Stromal cell of bone marrow (primary cell): Measurements from ENCODE around the gene GOLGB1.
"Not testable (repeated sequence)": the region's sequence is repeated elsewhere in the genome, so short reads cannot be mapped to it uniquely, and the experiment has no call there.

Source experiments
- DNase-seq: peaks from one replicate; pipeline ENCODE4 v3.0.0-alpha.2; 2012; ENCODE audit warnings: low read depth

GOLGB1 gene

DNA sequence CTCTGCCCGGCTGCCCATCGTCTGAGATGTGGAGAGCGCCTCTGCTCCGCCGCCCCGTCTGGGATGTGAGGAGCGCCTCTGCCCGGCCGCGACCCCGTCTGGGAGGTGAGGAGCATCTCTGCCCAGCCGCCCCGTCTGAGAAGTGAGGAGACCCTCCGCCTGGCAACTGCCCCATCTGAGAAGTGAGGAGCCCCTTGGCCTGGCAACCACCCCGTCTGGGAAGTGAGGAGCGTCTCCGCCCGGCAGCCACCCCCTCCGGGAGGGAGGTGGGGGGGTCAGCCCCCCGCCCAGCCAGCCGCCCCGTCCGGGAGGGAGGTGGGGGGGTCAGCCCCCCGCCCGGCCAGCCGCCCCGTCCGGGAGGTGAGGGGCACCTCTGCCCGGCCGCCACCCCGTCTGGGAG, 60.8 kb downstream of the GOLGB1 start:
- not testable (repeated sequence) for DNase-seq

DNA sequence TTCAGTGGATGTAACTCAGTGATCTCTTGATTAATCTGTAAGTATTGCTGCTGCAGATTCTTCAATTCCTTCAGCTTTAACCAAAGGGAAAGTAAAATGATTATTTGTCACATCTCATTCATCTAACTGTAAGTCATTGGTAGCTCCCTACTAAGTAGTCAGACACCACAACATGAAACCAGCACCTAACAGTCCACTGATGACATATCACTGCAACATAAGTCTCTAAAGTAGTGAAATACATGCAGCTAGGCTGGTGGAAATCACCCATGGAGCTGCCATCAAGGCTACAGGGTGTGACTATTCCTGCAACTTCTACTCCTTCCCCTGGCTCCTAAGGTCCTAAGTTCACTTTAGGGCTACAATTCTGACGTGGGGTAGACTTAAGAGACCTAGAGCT, 67.7 kb downstream of the GOLGB1 start:
- DNase-seq: no peak

DNA sequence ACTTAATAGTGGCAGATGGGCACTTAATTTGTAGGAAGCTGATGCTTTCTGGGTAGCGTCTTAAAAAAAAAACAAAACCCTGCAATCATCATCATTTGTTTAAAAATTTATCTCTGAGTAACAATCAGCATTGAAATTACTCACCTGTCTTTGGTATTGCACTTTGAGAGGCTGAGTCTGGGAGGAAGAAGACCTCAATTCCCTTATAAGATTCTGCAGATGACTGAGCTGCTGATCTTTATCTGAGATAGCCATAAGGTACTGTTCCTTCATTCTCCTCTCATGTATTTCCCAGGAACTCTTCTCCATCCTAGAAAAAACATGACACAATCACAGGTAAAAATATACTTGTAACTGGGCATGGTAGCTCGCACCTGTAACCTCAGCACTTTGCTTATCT, 72.4 kb downstream of the GOLGB1 start:
- DNase-seq: no peak

DNA sequence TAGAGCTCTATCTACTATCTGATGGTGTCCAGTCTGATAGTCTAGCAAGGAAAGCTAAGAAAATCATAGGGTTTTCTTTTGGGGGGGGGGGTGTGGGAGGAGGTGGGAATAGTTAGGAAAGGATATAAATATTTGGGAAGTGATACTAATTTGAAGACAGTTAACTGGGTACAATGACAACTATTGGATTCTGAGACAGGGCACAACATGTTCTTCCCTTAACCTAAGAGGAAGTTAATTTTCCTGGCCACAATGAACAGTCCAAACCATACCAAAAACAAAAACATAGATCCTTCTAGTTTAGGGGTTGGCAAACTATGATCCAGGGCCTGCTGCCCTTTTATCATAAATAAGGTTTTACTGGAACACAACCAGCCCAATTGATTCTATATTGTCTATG, 78.9 kb downstream of the GOLGB1 start:
- no peak for DNase-seq

DNA sequence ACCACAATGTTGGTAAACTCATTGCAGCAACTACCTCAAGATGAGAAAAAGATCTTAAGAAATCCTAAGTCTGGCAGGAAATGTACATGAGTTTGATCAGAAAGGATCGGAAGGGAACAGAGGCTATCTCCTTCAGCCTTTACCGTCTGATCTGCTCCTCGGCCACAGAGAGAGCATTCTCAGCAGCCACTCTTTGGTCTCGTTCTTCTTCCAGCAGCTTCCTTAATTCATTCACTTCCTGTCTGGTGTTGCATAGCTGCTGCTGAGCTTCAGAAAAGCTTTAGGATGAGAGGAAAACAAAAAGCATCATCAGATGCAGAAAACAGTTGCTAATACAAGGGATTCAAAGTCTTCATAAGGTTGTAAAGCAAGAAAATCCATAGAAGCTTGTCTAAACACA, 82.2 kb downstream of the GOLGB1 start:
- no peak for DNase-seq

DNA sequence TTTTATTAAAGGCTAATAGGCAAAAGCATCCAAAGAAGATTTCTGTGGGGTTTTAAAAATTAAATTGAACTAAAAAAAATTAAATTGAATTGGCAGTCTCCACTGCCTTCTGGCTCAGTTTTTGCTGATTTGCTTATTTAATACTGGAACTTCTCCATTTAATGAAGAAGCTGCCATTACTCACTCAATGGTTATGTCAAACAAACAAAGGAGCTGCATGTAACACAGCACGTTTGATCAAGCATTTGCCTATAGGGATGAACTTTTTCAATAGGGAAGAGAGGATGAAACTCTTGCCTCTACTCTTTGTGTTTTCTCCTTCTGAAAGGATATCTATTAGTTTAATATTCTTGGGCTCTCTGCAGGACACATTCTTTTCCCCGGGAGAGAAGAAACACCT, 84.1 kb downstream of the GOLGB1 start:
- DNase-seq: no peak

DNA sequence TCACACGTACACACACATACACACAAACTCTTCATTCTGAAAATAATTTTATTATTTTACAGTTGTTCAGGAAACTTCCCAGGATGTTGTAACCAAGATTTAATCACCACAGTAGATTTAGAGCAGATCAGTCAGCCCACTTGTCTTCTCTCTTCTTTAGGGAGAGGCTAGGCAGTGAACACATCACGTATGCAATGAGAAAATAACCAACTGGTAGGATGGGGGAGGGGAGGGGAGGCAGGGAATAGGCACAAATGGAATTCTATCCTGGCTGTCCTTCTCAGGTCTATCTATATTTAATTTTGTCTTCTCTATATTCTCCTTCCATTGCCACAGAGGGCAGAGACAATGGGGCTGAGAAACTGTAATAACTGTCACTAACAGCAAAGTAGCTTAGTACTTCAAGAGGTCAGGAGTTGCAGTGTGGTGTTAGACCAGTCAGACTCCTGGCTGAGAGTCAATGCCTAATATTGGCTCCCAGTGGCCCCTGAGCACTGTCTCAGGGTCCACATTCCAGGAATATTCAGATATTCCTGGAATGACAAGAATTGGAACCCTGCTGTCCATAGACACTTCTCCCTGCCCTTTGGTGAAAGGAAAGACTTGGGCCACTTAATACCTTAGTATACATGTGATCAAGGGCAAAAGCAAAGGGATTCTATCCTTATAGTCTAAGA, 86.2 kb downstream of the GOLGB1 start:
- DNase-seq: no peak

DNA sequence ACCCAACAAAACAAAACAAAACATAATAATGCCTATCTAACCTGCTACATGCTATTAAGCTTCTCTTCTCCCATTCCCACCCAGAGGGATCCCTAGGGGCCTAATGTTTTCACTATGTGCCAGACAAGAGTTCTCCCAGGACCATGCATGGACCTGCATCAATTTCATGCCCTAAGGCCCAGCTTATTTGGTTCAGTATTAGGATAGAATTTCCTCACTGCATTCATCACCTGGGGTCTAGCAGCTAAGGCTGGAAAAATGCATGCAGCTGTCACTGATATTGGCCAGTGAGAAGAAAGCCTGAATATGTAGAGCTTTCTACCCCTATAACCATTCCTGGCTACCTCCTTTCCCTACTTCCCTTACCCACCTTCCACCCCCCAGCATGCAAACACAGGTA, 86.8 kb downstream of the GOLGB1 start:
- no peak for DNase-seq

DNA sequence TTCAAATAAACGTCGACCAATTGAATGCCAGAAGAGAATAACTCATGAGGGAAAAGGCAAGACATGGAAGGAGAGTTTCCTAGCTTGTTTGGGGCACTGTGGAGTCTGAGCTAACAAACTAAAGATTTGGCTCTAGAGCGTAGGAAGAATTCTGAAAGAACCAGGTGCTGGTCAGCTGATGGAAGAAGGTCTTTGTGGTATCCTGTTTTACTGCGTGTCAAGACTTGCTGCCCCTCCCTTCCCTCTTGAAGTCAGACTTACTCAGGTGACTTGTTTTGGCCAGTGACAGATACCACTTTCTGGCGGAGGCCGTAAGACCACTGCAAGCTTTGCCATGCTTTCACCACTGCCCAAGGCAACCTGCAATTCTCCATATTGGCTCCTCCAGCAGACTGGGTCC, 88.2 kb downstream of the GOLGB1 start:
- no peak for DNase-seq

DNA sequence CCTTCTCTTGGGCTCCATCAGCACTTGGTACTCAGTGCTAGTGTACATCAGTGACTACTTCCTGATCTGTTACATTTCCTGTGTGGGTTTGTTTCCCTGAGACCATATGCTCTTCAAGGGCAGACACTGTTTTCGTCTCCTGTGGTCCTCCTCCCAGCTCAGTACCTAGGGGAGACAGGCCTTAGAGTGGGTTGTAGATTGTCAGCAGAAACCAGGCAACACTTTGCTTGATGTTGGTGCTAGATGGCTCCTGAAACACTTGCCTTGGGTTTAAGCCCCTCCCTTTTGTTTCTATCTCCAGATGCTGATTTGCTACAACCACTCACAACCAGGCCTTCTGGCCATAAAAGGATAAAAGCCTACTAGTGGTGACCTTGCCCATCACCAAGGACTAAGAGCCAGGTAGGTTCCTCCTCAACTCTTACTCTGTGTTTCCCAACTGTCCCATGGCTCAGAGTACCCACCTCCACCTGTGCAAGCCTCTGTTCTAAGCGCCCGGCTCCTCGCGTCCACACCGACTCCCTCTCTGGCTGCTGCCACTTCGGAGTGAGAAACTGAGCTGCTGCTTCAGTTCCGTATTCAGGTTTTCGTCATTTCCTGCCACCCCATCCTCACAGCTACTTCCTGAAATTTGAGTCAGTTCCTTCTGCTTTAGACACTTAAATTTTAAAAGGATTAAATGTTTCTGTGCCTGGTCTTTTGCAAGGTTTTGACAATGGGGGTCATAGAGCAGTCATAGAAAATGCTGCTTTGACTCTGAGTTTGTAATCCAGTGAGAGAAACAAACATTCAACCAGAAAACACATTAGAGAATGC, 89.0 kb downstream of the GOLGB1 start, which contains the start of gene HCLS1:
HCLS1 (minus strand) TSS at position 548 of the 816 bp plus-strand sequence. CDS start 2,556 bp downstream, outside the sequence.
- no peak for DNase-seq

DNA sequence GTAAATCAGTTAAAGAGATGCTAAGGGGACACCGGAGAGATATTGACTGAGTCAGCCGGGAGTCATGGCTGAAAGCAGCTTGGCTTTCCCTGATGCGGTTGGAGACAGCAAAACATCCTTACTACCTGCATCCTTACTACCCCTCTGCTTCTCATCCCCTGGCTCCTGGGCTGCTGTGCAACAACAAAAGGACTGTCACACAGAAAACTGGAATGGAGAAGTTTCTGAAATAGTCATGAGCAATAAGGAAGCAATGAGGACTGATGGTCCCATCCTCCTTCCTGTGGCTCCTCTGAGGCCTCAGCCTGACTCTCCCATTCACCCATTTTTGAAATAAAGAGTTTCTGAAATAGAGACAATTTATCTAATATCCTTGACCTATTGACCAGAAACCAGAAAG, 90.0 kb downstream of the GOLGB1 start:
- no peak for DNase-seq

DNA sequence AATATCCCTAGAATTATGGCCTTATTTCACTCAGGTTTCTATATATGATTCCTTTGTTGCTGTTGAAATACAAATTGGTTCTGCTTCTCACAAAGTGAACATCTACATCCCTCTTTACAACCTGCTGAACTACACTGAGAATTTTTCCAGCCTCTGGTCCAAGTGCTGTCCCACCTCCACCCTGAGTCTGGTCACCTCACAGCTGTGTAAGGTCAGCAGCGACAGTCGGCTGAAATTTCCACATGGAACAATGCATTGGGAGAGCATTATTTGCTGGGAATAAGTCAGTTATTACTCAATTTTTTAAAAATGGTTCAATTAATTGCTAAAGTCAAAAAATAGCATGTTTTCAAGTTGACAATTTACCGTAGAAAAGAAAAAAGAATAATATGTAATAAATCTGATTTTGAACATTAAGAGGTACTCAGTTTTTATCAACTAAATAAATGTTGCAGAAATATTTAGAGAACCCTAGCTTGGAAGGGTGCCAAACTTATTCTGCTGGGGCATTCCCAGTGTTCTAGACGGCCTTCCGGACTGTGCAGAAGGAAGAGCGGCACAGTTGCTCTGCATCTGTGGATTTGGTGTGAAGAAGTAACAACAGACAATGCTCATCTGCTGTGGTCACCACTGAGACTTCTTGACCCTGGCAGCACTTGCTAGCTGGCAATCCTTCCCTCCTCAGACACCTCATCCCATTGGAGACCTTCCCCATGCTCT, 90.7 kb downstream of the GOLGB1 start:
- no peak for DNase-seq

DNA sequence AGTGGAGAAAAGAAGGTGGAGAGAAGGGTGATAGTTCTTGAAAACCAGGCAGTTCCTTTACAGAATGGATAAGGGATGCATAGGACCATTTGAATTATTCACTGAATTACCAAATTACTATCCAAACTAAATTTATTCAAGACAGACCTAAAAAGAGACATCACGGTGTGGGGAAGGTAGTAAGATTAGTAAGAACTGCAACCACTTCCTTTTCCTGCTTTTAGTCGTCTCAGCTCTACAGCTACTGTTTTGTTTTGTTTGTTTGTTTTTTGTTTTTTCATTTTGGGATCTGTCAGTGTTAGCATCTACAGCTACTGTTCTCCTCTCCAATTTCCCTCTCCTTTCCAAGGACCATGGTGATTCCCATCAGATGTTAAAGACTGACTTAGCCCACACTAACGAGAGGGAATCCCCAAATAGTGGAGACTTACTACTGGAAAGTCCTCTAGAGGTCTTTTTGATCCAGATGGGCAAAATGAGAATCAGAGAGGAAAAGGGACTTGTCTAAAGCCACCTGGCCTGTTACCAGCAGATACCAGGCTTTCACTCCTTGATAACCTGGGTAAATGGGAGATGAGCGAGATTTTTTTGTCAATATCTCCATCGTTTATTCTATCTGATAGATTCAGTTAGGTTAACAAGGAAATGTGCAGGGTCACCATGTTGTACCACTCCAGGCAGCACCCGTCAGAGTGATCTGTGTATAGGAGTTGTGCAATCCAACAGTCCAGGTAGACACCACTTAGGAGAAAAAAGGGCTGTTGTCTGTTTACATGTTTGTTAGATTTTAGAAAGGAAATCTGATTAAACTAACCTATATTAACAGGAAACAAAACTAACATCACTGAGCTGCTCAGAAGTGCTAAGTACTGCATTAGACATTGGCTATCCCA, 94.8 kb downstream of the GOLGB1 start:
- no peak for DNase-seq

DNA sequence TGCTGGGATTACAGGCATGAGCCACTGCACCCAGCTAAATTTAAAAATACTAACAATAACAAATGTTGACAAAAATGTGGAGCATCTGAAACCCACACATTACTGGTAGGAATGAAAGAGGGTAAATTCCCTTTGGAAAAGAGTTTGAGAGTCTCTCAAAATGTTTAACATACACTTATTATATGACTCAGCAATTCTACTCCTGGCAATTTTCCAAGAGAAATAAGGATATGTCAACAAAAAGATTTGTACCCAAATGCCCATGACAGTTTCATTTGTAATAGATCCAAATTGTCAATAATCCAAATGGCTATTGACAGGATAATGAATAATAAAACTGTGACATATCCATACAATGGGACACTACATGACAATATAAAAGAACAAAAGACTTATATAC, 97.9 kb downstream of the GOLGB1 start:
- DNase-seq: no peak

DNA sequence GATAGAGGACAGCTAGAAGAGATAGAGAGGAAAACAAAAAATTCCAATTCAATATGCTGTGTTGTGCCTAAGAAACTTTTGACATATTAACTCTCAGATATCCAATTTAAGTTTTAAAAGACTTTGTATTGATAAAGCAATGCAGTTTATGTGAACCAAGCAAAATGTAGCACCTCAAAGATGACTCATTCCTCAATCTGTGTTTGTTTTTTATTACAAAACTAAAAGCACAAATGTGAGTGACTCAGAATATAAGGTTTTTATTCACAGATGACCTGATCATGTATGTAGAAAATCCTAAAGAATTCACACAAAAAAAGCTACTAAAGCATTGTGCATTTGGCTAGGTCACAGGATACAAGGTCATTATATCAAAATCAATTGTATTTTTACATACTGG, 99.9 kb downstream of the GOLGB1 start:
- no peak for DNase-seq

DNA sequence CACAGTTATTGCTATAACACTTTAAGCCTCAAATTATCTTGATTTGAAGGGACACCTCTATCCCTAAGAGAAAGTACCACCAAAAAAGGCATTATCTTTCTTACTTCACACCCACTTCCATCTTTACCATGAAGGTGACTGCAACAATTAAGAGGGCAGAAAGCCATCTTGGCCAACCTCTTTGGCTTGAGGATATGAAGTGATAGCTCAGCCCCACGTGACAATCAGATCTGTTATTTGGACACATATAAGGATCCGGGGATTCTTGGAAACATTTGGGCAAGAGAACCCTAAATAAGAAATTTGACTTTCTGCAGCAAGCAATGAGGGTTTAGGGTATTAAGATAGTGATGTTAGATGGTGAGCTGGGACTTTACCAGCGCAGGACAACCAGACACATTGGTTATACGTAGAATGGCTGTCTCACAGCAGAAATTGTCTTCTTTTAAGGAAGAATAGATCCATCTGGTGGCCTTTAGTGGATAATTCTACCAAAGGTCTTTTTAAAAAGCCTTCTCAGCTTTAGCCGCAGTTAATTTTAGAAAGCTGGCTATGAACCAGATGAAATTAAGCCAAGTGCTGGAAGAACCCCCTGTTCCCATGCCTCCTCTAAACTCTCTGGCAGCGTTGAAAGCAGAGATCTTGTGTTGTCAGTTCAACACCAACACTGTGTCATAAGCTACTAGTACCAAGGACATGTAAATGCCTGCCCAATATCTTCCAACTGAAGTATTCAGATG, 101.2 kb downstream of the GOLGB1 start:
- DNase-seq: no peak

DNA sequence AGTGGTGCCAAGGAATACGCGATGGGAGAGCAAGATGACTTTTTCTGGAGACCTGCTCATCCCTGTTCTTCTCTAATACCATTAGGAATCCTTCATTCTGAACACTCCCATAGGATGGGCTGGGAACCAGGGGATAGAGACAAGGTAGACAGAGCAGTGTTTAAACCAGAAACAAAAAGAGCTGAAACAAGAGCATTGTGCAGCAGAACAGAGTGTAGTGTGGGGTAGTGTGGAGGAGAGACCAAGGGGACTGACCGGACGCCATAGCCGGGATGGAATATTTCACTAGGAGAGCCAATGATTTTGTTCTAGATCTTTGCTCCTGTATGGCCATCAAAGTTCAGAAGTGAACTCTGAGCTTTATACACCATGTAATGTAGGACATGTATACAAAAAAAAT, 104.5 kb downstream of the GOLGB1 start:
- DNase-seq: no peak

DNA sequence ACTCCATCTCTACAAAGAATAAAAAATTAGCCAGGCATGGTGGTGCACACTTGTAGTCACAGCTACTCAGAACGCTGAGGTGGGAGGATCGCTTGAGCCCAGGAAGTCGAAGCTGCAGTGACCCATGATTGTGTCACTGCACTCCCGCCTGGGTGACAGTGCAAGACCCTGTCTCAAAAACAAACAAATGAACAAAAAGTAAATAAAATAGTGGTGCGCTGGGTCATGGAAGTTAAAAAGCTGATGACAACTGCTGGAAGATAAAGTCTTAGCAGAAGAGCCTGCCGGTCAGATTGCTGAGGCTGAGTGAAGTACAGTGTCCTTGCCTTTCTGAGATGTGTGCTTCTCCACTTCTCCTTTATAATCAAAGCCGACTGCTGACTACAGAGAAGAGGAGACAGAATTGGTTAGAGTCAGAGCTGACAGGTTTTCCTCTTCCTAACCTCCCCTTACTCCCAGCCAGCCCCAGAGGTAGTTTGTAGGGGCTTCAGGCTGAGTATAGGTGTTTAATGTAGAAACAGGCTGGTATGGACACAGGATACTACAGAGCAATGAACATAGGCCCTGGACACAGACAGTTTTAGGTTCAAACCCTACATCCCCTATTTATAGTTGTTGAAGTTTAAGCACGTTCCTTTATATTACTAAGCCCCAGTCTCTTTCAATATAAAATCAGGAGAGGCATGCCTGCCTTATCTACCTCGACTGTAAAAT, 106.8 kb downstream of the GOLGB1 start:
- no peak for DNase-seq

DNA sequence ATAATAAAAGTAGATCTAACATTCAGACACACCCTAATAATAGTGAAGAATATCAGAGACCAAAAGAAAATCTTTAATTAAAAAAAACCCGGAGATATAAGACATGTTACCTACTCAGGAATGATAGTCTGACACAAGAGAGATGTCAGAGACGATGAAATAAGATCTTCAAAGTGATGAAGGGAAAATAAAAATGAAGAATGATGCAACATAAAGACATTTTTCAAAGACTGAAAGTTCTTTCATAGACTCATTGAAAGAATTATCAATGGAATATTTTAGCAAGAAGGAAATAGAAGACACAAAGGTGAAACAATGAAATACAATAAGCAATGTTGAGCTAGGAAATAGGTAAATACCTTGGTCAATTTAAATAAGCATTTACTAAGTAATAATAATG, 108.4 kb downstream of the GOLGB1 start:
- no peak for DNase-seq

DNA sequence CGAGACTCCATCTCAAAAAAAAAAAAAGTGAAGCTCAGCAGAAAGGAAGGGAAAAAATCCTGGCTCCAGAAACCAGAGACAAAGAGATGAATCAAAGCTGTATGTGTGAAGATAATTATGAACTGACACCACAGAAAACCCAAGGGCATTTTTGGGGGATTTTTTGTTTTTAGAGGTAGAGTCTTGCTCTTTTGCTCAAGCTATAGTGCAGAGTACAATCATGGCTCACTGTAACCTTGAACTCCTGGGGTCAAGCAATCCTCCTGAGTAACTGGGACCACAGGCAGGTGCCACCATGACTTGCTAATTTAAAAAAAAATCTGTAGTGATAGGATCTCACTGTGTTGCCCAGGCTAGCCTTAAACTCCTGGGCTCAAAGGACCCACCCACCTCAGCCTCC, 111.6 kb downstream of the GOLGB1 start:
- DNase-seq: no peak

DNA sequence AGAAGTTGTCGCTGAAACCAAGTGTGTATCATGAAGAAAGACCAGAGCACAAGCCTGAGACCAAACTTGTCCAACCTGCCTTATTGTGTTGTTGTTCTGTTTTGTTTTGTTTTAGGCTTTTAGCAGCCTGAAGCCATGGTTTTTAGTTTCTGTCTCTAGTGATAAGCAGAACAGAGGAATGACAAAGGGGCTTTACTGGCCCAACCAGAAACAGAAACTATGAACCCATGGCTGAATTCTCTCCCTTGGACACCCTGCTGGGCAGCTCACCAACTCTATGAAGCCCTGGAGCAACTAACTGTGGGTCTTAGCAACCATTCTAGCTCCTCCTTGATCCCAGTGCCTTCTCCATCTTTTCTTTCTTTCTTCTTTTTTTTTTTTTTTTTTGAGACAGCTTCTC, 119.2 kb downstream of the GOLGB1 start:
- no peak for DNase-seq
